ENCODE measurements around the gene CRYBG3. TPM values are rescaled to one million over a fixed set of nuclear protein-coding genes. Genes with fewer than 3 reads are reported as not detected.

Gene CRYBG3
- total and polyA plus RNA-seq, 8 donors, result 5.7 to 57.6 (median 23.0) TPM

GRCh38 chr3:97816811-97817210 is 5.0 kb upstream of the CRYBG3 start:
- DNase-seq, result no peak
- H3K36me3 ChIP-seq, result no peaks in the 10 kb centered on the region
- H3K9me3 ChIP-seq, result no peaks in the 10 kb centered on the region
- no peaks in the 10 kb centered on the region for H3K27me3 ChIP-seq
- no peak for TF ChIP-seq CTCF (IDR thresholded peaks at IDR 0.05)
- TF ChIP-seq POLR2A (IDR thresholded peaks at IDR 0.05), result no peak
- no peak for TF ChIP-seq POLR2AphosphoS5 (IDR thresholded peaks at IDR 0.05)
- no peak for TF ChIP-seq EP300 (IDR thresholded peaks at IDR 0.05)
- intact Hi-C loops (cut with DNase I; ENCODE audit: low total_unique reads), result no loop called here
- no peak overlapping the region for H3K27ac ChIP-seq
- 40 to 66% (median 53%) methylated on average over 2 of the region's 2 CpGs for WGBS, 5 donors
- H3K4me3 ChIP-seq, result no peak overlapping the region
- peaks cover 0 to 11% (median 4%) of the 10 kb centered on the region in 4 donors for H3K4me1 ChIP-seq

- Histone ChIP-seq H3K27ac (no peak overlapping the region), H3K4me1 (peaks cover 0 to 14% (median 7%) of the 10 kb centered on the region in 4 donors), H3K9me3 (no peaks in the 10 kb centered on the region), H3K36me3 (no peaks in the 10 kb centered on the region), H3K27me3 (no peaks in the 10 kb centered on the region), H3K4me3 (no peak overlapping the region)
- TF ChIP-seq POLR2A (IDR thresholded peaks at IDR 0.05) (no peak), POLR2AphosphoS5 (IDR thresholded peaks at IDR 0.05) (no peak), EP300 (IDR thresholded peaks at IDR 0.05) (no peak), CTCF (IDR thresholded peaks at IDR 0.05) (no peak)
- WGBS, 5 donors, result 59 to 79% (median 67%) methylated on average over 3 of the region's 3 CpGs
- peak in 1 of 2 donors; percentile 38 for DNase-seq
- intact Hi-C loops (cut with DNase I; ENCODE audit: low total_unique reads), result no loop called here
These were observed 3.8 kb upstream of the CRYBG3 start for GRCh38 chr3:97817965-97818364.

GRCh38 chr3:97820780-97821179 is 1.0 kb upstream of the CRYBG3 start:
- Histone ChIP-seq H3K4me3 (peak overlapping the region; percentile 65 to 93 (median 85)), H3K9me3 (no peaks in the 10 kb centered on the region), H3K36me3 (no peaks in the 10 kb centered on the region), H3K27ac (peak overlapping the region in 4 of 5 donors; percentile 84 to 95 (median 92)), H3K4me1 (peaks cover 0 to 42% (median 20%) of the 10 kb centered on the region in 4 donors), H3K27me3 (no peaks in the 10 kb centered on the region)
- intact Hi-C loops (cut with DNase I; ENCODE audit: low total_unique reads), result no loop called here
- 68 to 75% (median 69%) methylated on average over 5 of the region's 5 CpGs for WGBS, 5 donors
- no peak for TF ChIP-seq POLR2A (IDR thresholded peaks at IDR 0.05)
- no peak for TF ChIP-seq EP300 (IDR thresholded peaks at IDR 0.05)
- TF ChIP-seq POLR2AphosphoS5 (IDR thresholded peaks at IDR 0.05), result no peak
- DNase-seq, result peak in 1 of 2 donors; percentile 32

- H3K27me3 ChIP-seq, result no peaks in the 10 kb centered on the region
- H3K36me3 ChIP-seq, result no peaks in the 10 kb centered on the region
- H3K27ac ChIP-seq, result peak overlapping the region; percentile 84 to 95 (median 91)
- peak in 1 of 2 donors; percentile 45 for DNase-seq
- peak overlapping the region; percentile 65 to 93 (median 85) for H3K4me3 ChIP-seq
- H3K9me3 ChIP-seq, result no peaks in the 10 kb centered on the region
- H3K4me1 ChIP-seq, result peaks cover 0 to 46% (median 20%) of the 10 kb centered on the region in 4 donors
- intact Hi-C loops (cut with DNase I; ENCODE audit: low total_unique reads), result no loop called here
- WGBS, 5 donors, result 0 to 1% (median 0%) methylated on average over 18 to 23 of the region's 23 CpGs
- TF ChIP-seq POLR2A (IDR thresholded peaks at IDR 0.05), result no peak
- no peak for TF ChIP-seq EP300 (IDR thresholded peaks at IDR 0.05)
- TF ChIP-seq CTCF (IDR thresholded peaks at IDR 0.05), result no peak
- no peak for TF ChIP-seq POLR2AphosphoS5 (IDR thresholded peaks at IDR 0.05)
These were observed 481 bp upstream of the CRYBG3 start for GRCh38 chr3:97821287-97821773.

- no peaks in the 10 kb centered on the region for H3K36me3 ChIP-seq
- H3K4me3 ChIP-seq, result peak overlapping the region; percentile 65 to 93 (median 85)
- intact Hi-C loops (cut with DNase I; ENCODE audit: low total_unique reads), result no loop called here
- WGBS, 5 donors, result 0 to 1% (median 1%) methylated on average over 34 to 36 of the region's 36 CpGs
- peak; percentile 41 to 80 for DNase-seq
- TF ChIP-seq POLR2AphosphoS5 (IDR thresholded peaks at IDR 0.05) (peak in 2 of 3 donors; percentile 30 to 33), POLR2A (IDR thresholded peaks at IDR 0.05) (no peak)
- H3K9me3 ChIP-seq, result no peaks in the 10 kb centered on the region
- H3K4me1 ChIP-seq, result peaks cover 0 to 53% (median 20%) of the 10 kb centered on the region in 4 donors
- H3K27me3 ChIP-seq, result no peaks in the 10 kb centered on the region
- peak overlapping the region; percentile 84 to 95 (median 91) for H3K27ac ChIP-seq
These were observed 556 bp downstream of the CRYBG3 start for GRCh38 chr3:97822359-97822775.

All from stomach (tissue), 9 donors.